SK-N-SH (cell line): Measurements from ENCODE around the gene FOXK2. TPM values are rescaled to one million over a fixed set of nuclear protein-coding genes. Genes with fewer than 3 reads are reported as not detected.

Source experiments
- CTCF ChIA-PET: fragments of 300-600, 350-600 bp; formaldehyde crosslinking; extraction: SDS; loops from one replicate; lab custom pipeline; 2021; lab: Yijun Ruan, JAX
- POLR2A ChIA-PET: fragments of 350-600 bp; sonication (Branson Sonifier 250); formaldehyde crosslinking; extraction: SDS; loops from one replicate; lab custom pipeline; 2020; ENCODE audit warnings: antibody characterized with exemption, inconsistent platforms; lab: Yijun Ruan, JAX
- DNase-seq: peaks from one replicate; pipeline ENCODE4 v3.0.0; 2012
- H2AFZ ChIP-seq: fragments of 200-600 bp; sonication (generic); 2 replicates; pipeline ENCODE4 v1.8.1; 2016; ENCODE audit warnings: antibody characterized with exemption, mild to moderate bottlenecking, low read depth
- H3F3A ChIP-seq: fragments of 200-600 bp; sonication (generic); replicated peaks from 2 replicates; pipeline ENCODE3; 2016; ENCODE audit warnings: antibody characterized with exemption, mild to moderate bottlenecking; ENCODE audit not compliant: insufficient read depth
- H3K27ac ChIP-seq, 2 experiments: fragments of 200-500 bp in 1 of 2; fragments of 200-600 bp in 1 of 2; sonication (Bioruptor generic) in 1 of 2; sonication (generic), shearing (Covaris generic) in 1 of 2; 2 replicates each; pipeline versions ENCODE4 v1.5.1 to v1.6.1; 2014 to 2016; ENCODE audit warnings: low read depth in 2 of 2, inconsistent platforms in 1 of 2, low read length in 1 of 2, mild to moderate bottlenecking in 1 of 2, mixed read lengths in 1 of 2
- H3K27me3 ChIP-seq: fragments of 200-600 bp; sonication (generic), shearing (Covaris generic); 2 replicates; pipeline ENCODE4 v1.6.1; 2016; ENCODE audit warnings: mixed run types; ENCODE audit not compliant: insufficient read depth
- H3K36me3 ChIP-seq, 2 experiments: fragments of 200-500 bp in 1 of 2; fragments of 200-600 bp in 1 of 2; sonication (Bioruptor generic) in 1 of 2; sonication (generic) in 1 of 2; replicated peaks in 1 of 2; 2 replicates each; pipeline versions ENCODE3 to v1.5.1; 2014 to 2016; ENCODE audit warnings: low read length in 1 of 2, mild to moderate bottlenecking in 1 of 2; ENCODE audit not compliant: insufficient read depth in 2 of 2, control insufficient read depth in 1 of 2
- H3K4me1 ChIP-seq, 2 experiments: fragments of 200-500 bp in 1 of 2; fragments of 200-600 bp in 1 of 2; sonication (Bioruptor generic) in 1 of 2; sonication (generic), shearing (Covaris generic) in 1 of 2; 2 replicates each; pipeline versions ENCODE4 v1.5.1 to v1.6.1; 2014 to 2016; ENCODE audit warnings: low read depth in 1 of 2, low read length in 1 of 2, mixed run types in 1 of 2; ENCODE audit not compliant: insufficient read depth in 2 of 2, control insufficient read depth in 1 of 2
- H3K4me2 ChIP-seq: fragments of 200-600 bp; sonication (generic), shearing (Covaris generic); 2 replicates; pipeline ENCODE4 v1.6.1; 2017; ENCODE audit warnings: mixed run types
- H3K4me3 ChIP-seq, 2 experiments: fragments of 200-500 bp in 1 of 2; fragments of 200-600 bp in 1 of 2; sonication (Bioruptor generic) in 1 of 2; sonication (generic), shearing (Covaris generic) in 1 of 2; 2 replicates each; pipeline versions ENCODE4 v1.5.1 to v1.8.1; 2014 to 2016; ENCODE audit warnings: low read depth in 2 of 2, inconsistent platforms in 1 of 2, low read length in 1 of 2, mild to moderate bottlenecking in 1 of 2, mixed read lengths in 1 of 2, moderate library complexity in 1 of 2
- H3K79me2 ChIP-seq: fragments of 200-600 bp; sonication (generic); 2 replicates; pipeline ENCODE4 v1.8.1; 2017; ENCODE audit warnings: mild to moderate bottlenecking; ENCODE audit not compliant: insufficient read depth
- H3K9ac ChIP-seq: fragments of 200-600 bp; sonication (generic); 2 replicates; pipeline ENCODE4 v1.6.1; 2017; ENCODE audit warnings: mixed run types
- H3K9me2 ChIP-seq: fragments of 200-600 bp; sonication (generic); 2 replicates; pipeline ENCODE4 v1.6.1; 2017; ENCODE audit warnings: mixed run types
- H3K9me3 ChIP-seq: fragments of 200-600 bp; sonication (generic); 2 replicates; pipeline ENCODE4 v1.6.1; 2017; ENCODE audit warnings: mixed run types, mild to moderate bottlenecking, moderate library complexity
- H4K20me1 ChIP-seq: fragments of 200-600 bp; sonication (generic); 2 replicates; pipeline ENCODE4 v1.6.1; 2017; ENCODE audit warnings: mild to moderate bottlenecking, mixed run types; ENCODE audit not compliant: insufficient read depth
- FOSL2 ChIP-seq: IDR thresholded peaks from 2 replicates; pipeline ENCODE4 v1.4.0; 2012; ENCODE audit warnings: low read depth, mild to moderate bottlenecking, moderate library complexity, borderline replicate concordance
- FOXJ3 ChIP-seq: sonication (generic); formaldehyde crosslinking; IDR thresholded peaks from 2 replicates; pipeline ENCODE4 v1.5.1; 2020; ENCODE audit warnings: mild to moderate bottlenecking, missing genetic modification reagents
- GABPA ChIP-seq: IDR thresholded peaks from 2 replicates; pipeline ENCODE4 v1.4.0; 2012; ENCODE audit warnings: low read depth, mild to moderate bottlenecking
- NRF1 ChIP-seq: IDR thresholded peaks from 2 replicates; pipeline ENCODE4 v1.6.1; 2012; ENCODE audit warnings: low read depth, mild to moderate bottlenecking, low read length
- PBX3 ChIP-seq: IDR thresholded peaks from 2 replicates; pipeline ENCODE4; 2012
- RCOR1 ChIP-seq: fragments of 150-350 bp; IDR thresholded peaks from 2 replicates; pipeline ENCODE4 v1.6.1; 2017; ENCODE audit warnings: antibody characterized with exemption, low read length
- RXRA ChIP-seq: IDR thresholded peaks from 2 replicates; pipeline ENCODE4 v1.4.0; 2012; ENCODE audit warnings: low read depth, mild to moderate bottlenecking, borderline replicate concordance
- SMC3 ChIP-seq: IDR thresholded peaks from 2 replicates; pipeline ENCODE4 v1.6.1; 2012; ENCODE audit warnings: low read depth, low read length, improper control_type of control experiment
- TCF12 ChIP-seq: IDR thresholded peaks from 2 replicates; pipeline ENCODE4 v1.4.0; 2012
- TEAD4 ChIP-seq: IDR thresholded peaks from 2 replicates; pipeline ENCODE4 v1.4.0; 2012; ENCODE audit warnings: mild to moderate bottlenecking, borderline replicate concordance; ENCODE audit not compliant: insufficient read depth
- USF1 ChIP-seq: IDR thresholded peaks from 2 replicates; pipeline ENCODE4 v1.4.0; 2012; ENCODE audit warnings: low read depth, borderline replicate concordance
- USF2 ChIP-seq: fragments of 150-350 bp; IDR thresholded peaks from 2 replicates; pipeline ENCODE4 v1.6.1; 2017; ENCODE audit warnings: antibody characterized with exemption, low read length, low read depth, borderline replicate concordance
- ZBTB33 ChIP-seq: IDR thresholded peaks from 2 replicates; pipeline ENCODE4 v1.4.0; 2012; ENCODE audit warnings: low read depth, borderline replicate concordance
- WGBS: methylation state at CpG from one replicate; pipeline ENCODE4 v1.1.6; 2017; ENCODE audit warnings: low lambda C conversion rate; 5-methylcytosine and 5-hydroxymethylcytosine counted together
- polyA plus RNA-seq, 3 experiments: library from polyadenylated mRNA; depleted of rRNA; stranded (reverse); fragments of >200 nt; gene quantifications; 2 replicates each; pipeline ENCODE4 v1.2.3, GENCODE V29; 2012

Gene FOXK2
- polyA plus RNA-seq, 1 of the 3 experiments (the other 2 are of a cell fraction): 36.4 TPM

- no peak overlapping the region for H2AFZ ChIP-seq
- no peaks in the 10 kb centered on the region for H3K9me3 ChIP-seq
- H3K9me2 ChIP-seq: no peaks in the 10 kb centered on the region
- H3K79me2 ChIP-seq: peaks cover 100% of the 10 kb centered on the region
- TF ChIP-seq NRF1 (no peak), RXRA (no peak), RCOR1 (no peak), PBX3 (no peak), USF2 (no peak), ZBTB33 (no peak), TCF12 (no peak), FOSL2 (no peak), FOXJ3 (CRISPR knock-in tag) (no peak), GABPA (no peak), SMC3 (no peak), USF1 (no peak), TEAD4 (no peak)
- TF ChIP-seq, all 33 proteins: peak for 0
- Histone ChIP-seq H3K27me3 (no peaks in the 10 kb centered on the region), H3K4me3 (no peak overlapping the region), H3K27ac (peak overlapping the region in 1 of 2 experiments; percentile 17; a peak in 1 of 4 replicates), H3K9ac (no peak overlapping the region), H3K36me3 (peaks cover 0 to 5% of the 10 kb centered on the region in 2 experiments), H3F3A (peaks cover 16% of the 10 kb centered on the region), H3K4me2 (no peak overlapping the region), H4K20me1 (peaks cover 98% of the 10 kb centered on the region), H3K4me1 (peaks cover 8 to 24% of the 10 kb centered on the region in 2 experiments; a peak in 2 of 4 replicates)
- DNase-seq: peak; percentile 26
- 92% methylated on average over 15 of the region's 15 CpGs for WGBS
- POLR2A ChIA-PET: no interaction called here
- CTCF ChIA-PET: interaction anchor here (0.9 to 1.6 kb wide), 3 partner anchors 20 to 82 kb away, joined by 3 to 5 read pairs (median 4); partner anchors contain the start of gene FOXK2
These were observed 29.3 kb downstream of the FOXK2 start for GRCh38 chr17:82548681-82549303.
